Measurements from ENCODE around the gene ITGB8.

- TF ChIP-seq, protein P1, sequence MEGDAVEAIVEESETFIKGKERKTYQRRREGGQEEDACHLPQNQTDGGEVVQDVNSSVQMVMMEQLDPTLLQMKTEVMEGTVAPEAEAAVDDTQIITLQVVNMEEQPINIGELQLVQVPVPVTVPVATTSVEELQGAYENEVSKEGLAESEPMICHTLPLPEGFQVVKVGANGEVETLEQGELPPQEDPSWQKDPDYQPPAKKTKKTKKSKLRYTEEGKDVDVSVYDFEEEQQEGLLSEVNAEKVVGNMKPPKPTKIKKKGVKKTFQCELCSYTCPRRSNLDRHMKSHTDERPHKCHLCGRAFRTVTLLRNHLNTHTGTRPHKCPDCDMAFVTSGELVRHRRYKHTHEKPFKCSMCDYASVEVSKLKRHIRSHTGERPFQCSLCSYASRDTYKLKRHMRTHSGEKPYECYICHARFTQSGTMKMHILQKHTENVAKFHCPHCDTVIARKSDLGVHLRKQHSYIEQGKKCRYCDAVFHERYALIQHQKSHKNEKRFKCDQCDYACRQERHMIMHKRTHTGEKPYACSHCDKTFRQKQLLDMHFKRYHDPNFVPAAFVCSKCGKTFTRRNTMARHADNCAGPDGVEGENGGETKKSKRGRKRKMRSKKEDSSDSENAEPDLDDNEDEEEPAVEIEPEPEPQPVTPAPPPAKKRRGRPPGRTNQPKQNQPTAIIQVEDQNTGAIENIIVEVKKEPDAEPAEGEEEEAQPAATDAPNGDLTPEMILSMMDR (IDR thresholded peaks at IDR 0.05): no peak
- TF ChIP-seq POLR2A (IDR thresholded peaks at IDR 0.05): no peak
These were observed 108.1 kb downstream of the ITGB8 start for GRCh38 chr7:20438694-20439376.

Data from thyroid gland (tissue), 4 donors.